GM19025 (cell line): Measurements from ENCODE around the gene CACNA1S.

Source experiments
- ATAC-seq: cut with Tn5 transposase; IDR thresholded peaks from one replicate; pipeline ENCODE4 v1.9.1; 2021; ENCODE audit warnings: mild to moderate bottlenecking, low read depth, moderate library complexity; ENCODE audit not compliant: unreplicated experiment

The CACNA1S gene

DNA sequence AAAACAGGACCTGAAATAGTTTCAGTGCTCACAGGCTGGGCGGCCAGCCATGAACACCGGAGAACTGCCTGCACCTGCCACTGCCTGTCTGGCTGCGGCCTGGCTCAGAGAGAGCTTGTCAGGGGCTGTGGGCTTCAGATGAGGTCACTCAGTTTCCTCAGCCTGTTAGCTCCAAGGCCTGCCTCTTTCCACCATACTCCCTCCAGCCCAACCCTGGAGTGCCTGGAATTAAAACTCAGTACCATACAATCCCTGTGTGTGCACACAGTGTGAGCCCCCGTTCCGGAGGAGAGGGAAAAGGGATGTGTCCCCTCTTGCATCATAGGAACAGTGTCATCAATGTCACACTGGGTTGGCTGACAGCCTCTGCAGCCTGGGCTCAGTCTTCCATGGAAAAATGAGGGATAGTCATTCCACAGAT, 16.2 kb downstream of the CACNA1S start:
- no peak for ATAC-seq

GRCh38 chr1:201095581-201095980, 16.6 kb downstream of the CACNA1S start:
- ATAC-seq = no peak

GRCh38 chr1:201094832-201095231, 17.4 kb downstream of the CACNA1S start:
- ATAC-seq = no peak

DNA sequence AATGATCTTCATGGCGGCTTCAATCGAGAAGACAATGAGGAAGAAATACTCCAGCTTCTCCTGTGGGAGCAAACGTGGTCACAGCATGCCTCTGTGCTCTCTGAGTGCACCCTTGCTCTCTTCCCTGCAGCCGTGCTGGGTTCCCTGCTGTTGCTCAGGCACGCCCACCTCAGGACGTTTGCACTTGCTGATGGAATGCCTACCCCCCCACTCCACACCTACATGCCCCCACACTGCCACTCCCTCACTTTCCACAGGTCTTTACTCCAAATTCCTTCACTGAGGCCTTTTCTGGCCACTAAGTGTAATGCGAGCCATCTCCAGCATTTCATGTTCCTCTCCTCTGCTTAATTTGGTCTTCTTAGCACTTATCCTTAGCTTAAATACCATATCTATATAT, 18.3 kb downstream of the CACNA1S start:
- ATAC-seq = no peak

DNA sequence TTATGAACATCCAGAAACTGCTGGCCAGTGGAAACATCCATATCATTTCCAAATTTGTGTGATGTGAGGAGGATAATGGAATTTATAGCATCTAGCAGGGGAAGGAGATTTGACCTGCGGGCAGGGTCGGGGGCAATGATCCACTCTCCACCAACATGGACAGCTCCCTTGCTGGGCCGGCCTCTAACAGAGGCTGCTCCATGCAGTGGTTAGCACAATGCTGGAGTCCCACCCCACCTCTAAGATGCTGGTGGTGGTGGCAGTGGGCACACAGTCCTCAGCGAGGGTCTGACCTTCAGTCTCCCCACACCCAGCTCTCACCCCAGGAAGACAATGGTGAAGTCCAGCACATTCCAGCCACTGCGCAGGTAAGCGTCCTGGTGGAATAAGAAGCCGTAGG, 18.7 kb downstream of the CACNA1S start:
- ATAC-seq = no peak

- no peak for ATAC-seq
Observed at GRCh38 chr1:201092738-201093137, 19.5 kb downstream of the CACNA1S start.

DNA sequence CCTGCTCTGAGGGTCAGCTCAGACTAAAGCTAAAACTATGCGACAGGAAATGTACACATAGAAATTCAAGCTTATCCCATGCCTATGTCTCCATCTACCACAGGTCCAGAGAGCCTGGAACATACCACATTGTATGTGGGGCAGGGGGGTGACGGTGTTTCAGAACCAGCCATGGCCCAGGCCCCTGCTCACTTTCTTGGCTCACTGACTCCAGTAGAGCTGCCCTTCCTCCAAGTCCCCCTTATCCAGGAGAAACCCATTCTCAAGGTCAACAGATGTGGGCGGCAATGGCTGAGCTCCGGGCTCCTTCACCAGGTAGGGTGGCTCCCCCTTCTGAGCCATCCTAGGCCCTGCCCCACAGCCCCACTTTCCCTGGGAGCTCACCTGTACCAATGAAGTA, 21.0 kb downstream of the CACNA1S start:
- no peak for ATAC-seq

- no peak for ATAC-seq
Observed at GRCh38 chr1:201090541-201090940, 21.7 kb downstream of the CACNA1S start.

- ATAC-seq = no peak
Observed at GRCh38 chr1:201089596-201089995, 22.6 kb downstream of the CACNA1S start.

DNA sequence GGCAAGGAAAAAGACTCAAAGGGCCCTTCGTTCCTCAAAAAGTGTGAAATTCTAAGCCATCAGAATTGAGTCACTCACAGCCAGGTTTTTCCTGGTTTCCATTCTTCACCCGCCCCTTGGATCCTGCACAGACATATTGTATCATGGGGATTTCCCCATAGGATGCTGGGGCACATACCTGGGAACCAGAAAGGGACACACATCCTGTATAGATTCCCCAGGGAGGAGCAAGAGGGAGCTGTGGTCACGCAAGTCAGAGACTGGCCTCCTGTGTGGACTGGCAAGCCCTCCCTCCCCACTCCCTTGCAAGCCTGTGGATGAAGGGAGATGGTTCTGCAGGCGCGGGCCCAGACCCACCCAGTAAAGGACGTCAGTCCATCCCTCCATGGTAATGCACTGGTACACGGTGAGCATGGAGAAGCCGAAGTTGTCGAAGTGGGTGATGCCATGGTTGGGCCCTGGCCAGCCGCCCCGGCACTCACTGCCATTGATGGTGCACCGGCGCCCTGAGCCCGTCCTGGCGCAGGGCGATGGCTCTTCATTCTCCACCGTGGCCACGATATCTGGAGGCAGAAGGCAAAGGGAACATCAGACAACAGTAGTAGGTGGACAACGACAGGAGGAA, 23.2 kb downstream of the CACNA1S start:
- no peak for ATAC-seq

GRCh38 chr1:201088395-201088794, 23.8 kb downstream of the CACNA1S start:
- ATAC-seq = no peak

GRCh38 chr1:201085902-201086735, 26.1 kb downstream of the CACNA1S start:
- ATAC-seq = no peak

DNA sequence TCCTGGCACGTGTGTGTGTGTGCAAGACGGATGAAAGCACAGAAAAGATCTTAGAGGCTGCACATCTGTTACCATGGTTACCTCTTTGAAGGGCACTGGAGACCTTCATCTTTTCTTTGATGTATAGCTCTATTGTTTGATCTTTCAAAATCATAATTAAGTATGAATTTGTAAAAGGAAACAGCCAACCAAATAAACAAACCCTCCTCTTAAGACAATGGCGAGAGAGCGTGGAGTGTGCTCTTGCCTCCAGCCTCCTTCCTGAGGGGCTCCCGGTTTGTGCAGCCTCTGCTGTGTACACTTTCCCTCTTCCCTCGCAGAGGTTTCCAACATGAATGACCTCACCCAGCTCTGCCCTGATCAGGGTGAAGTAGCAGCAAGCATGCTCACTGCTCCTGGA, 27.9 kb downstream of the CACNA1S start:
- no peak for ATAC-seq

DNA sequence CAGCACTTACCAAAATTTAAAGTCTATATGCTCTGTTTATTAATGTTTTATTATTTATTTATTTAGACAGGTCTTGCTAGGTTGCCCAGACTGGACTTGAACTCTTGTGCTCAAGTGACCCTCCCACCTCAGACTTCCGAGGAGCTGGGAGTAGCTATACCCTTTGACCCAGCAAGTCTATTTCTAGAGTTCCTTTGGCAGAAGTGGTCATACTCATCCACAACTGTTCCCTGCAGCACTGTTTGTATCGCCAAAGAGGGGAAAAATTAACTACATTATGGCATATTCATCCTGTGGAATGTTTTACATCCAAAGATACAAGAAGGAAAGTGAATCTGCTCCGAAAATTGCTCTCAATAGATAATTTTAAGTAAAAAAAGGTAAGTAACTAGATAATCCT, 28.5 kb downstream of the CACNA1S start:
- no peak for ATAC-seq

GRCh38 chr1:201080135-201080534, 32.1 kb downstream of the CACNA1S start:
- ATAC-seq = no peak

- ATAC-seq = no peak
Observed at GRCh38 chr1:201077736-201078135, 34.5 kb downstream of the CACNA1S start.

GRCh38 chr1:201077116-201077515, 35.1 kb downstream of the CACNA1S start:
- no peak for ATAC-seq

DNA sequence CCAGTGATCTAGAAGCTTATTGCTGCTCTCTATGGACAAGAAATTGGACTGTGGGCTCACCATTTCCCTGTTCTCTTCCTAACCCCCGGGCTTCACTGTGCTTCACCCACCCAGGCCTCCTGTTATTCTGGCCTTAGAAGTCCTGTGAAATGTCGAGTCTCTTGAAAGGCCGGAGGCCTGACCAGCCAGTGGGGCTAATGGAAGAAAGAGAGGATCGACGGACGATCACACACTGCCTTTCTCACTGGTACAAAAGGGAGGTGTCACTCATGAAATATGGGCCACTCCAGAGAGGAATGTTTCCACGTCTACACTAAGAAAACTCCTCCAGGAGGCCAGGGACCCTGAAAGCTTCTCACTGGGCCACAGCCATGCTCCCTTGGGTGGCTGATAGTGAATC, 36.1 kb downstream of the CACNA1S start:
- ATAC-seq = no peak

GRCh38 chr1:201074018-201074417, 38.2 kb downstream of the CACNA1S start:
- ATAC-seq = no peak

DNA sequence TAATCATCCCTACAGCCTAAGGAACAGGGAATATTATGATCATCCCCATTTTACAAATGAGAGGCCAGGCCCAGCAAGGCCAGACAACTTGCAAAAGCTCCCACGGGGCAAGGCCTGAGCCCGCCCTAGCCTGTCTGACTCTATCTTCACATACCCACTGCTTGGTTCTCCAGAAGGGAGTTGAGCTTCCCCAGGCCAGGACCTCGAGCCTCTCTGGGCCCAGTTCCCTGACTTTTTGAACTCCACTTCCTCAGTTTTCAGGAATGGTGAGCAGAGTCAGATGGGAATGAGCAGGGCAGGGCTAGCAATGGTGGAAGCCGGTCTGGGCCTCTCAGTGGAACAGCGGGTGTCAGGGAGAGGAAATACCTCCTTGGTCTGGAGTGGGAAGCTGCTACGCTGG, 39.3 kb downstream of the CACNA1S start:
- ATAC-seq = no peak

DNA sequence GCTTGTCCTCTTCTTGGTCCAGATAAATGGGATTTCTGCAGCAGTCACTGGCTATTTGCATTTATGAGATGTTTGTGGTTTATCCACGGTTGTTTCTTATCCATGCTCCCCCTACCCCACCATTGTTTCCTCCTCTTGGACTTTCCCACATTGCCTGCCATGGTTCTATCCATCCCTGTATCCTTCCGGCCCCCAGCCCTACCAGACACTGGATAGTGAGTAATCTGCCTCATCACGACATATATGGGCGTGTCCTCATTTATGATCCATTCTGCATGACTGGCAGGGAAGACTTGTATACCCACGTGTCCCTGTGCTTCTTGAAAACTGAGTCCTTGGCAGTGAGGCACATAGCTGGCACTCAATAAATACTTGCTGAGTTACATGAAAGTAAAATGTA, 40.1 kb downstream of the CACNA1S start:
- no peak for ATAC-seq

DNA sequence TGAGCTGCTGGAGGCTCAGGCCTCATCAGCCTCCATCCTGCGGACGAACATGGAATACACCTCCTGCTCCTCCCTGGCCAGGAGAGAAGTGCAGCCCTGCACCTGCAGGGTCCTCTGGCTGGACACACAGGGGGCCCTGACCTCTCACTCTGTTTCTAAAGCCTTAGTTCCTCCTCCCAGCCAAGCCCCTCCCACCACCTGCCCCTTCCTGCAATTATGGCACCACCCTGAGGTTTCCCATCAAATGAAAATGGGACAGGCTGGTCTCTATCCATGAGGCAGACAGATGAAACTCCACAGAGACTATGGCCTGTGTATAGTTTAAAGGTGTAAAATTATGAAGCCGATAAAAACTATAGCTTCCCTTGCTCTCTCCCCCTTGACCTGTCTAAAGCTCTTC, 42.6 kb downstream of the CACNA1S start:
- no peak for ATAC-seq
